LNCAP (cell line): ENCODE data around the gene MYOT.
A peak's percentile ranks its signal among the peaks of the same experiment; 100 is the strongest.

ENCODE experiments used
- CTCF ChIP-seq: fragments of 450-650 bp; IDR thresholded peaks from 2 replicates; pipeline ENCODE4 v1.5.1; 2017; ENCODE audit warnings: mild to moderate bottlenecking

The MYOT gene

GRCh38 chr5:137831105-137831504, 36.6 kb upstream of the MYOT start:
- TF ChIP-seq CTCF: no peak

- peak; percentile 25; the same call in 1 of the 2 replicates for TF ChIP-seq CTCF
Measured at GRCh38 chr5:137831526-137831925, 36.1 kb upstream of the MYOT start.

GRCh38 chr5:137832416-137832815, 35.2 kb upstream of the MYOT start:
- no peak for TF ChIP-seq CTCF

GRCh38 chr5:137833463-137833862, 34.2 kb upstream of the MYOT start:
- TF ChIP-seq CTCF: no peak

GRCh38 chr5:137834498-137835049, 33.1 kb upstream of the MYOT start:
- TF ChIP-seq CTCF: no peak

GRCh38 chr5:137836298-137836697, 31.4 kb upstream of the MYOT start:
- no peak for TF ChIP-seq CTCF

GRCh38 chr5:137836997-137837396, 30.7 kb upstream of the MYOT start:
- TF ChIP-seq CTCF: no peak
